Spleen (tissue), 11 donors: ENCODE measurements around the gene JDP2. TPM values are rescaled to one million over a fixed set of nuclear protein-coding genes. Genes with fewer than 3 reads are reported as not detected.
A peak's percentile ranks its signal among the peaks of the same experiment; 100 is the strongest.

Experiments used
- DNase-seq: peaks from one replicate; pipeline ENCODE4 v3.0.0-alpha.2; 2020
- H3K27ac ChIP-seq, 8 donors: fragments of 200-600 bp; sonication (generic) in 7 of 8; 1 replicate in 4 of 8; 2 replicates in 4 of 8; pipeline versions ENCODE4 v1.5.0 to v1.8.0; 2016 to 2021; ENCODE audit warnings: inconsistent platforms in 4 of 8, mild to moderate bottlenecking in 4 of 8, moderate library complexity in 1 of 8
- H3K27me3 ChIP-seq, 7 donors: fragments of 200-600 bp; sonication (generic) in 6 of 7; replicated peaks in 1 of 7; 1 replicate in 4 of 7; 2 replicates in 3 of 7; pipeline versions ENCODE4 v1.5.0 to v1.8.0; 2016 to 2021; ENCODE audit warnings: inconsistent platforms in 3 of 7, mild to moderate bottlenecking in 1 of 7
- H3K36me3 ChIP-seq, 6 donors: fragments of 200-600 bp; sonication (generic) in 5 of 6; 1 replicate in 4 of 6; 2 replicates in 2 of 6; pipeline versions ENCODE4 v1.5.0 to v1.8.0; 2016 to 2021; ENCODE audit warnings: inconsistent platforms in 2 of 6
- H3K4me1 ChIP-seq, 6 donors: fragments of 200-600 bp; sonication (generic) in 5 of 6; 1 replicate in 3 of 6; 2 replicates in 3 of 6; pipeline versions ENCODE4 v1.5.0 to v1.8.0; 2016 to 2021; ENCODE audit warnings: inconsistent platforms in 3 of 6
- H3K4me3 ChIP-seq, 8 donors: fragments of 200-600 bp; sonication (generic) in 7 of 8; 1 replicate in 4 of 8; 2 replicates in 4 of 8; pipeline versions ENCODE4 v1.5.0 to v1.8.0; 2016 to 2021; ENCODE audit warnings: inconsistent platforms in 4 of 8, mild to moderate bottlenecking in 4 of 8, moderate library complexity in 2 of 8
- H3K9me3 ChIP-seq, 8 donors: fragments of 200-600 bp; sonication (generic) in 7 of 8; 1 replicate in 4 of 8; 2 replicates in 4 of 8; pipeline versions ENCODE4 v1.5.0 to v1.8.0; 2016 to 2021; ENCODE audit warnings: inconsistent platforms in 4 of 8
- CTCF ChIP-seq, 11 experiments: fragments of 200-600 bp in 7 of 11; fragments of 450-650 bp in 4 of 11; sonication (generic) in 4 of 11; IDR thresholded peaks in 8 of 11; conservative IDR thresholded peaks in 3 of 11; 1 replicate in 7 of 11; 2 replicates in 4 of 11; pipeline versions ENCODE4 v1.4.0 to v1.8.0; 2016 to 2021; ENCODE audit warnings: antibody characterized with exemption in 11 of 11, inconsistent platforms in 4 of 11, mild to moderate bottlenecking in 1 of 11
- POLR2A ChIP-seq, 3 donors: fragments of 450-650 bp; IDR thresholded peaks; one replicate each; pipeline ENCODE4 v1.5.1; 2017; ENCODE audit warnings: antibody characterized with exemption in 3 of 3, mild to moderate bottlenecking in 1 of 3
- POLR2AphosphoS5 ChIP-seq, 3 donors: sonication (generic); formaldehyde crosslinking; IDR thresholded peaks; one replicate each; pipeline ENCODE4 v1.5.1; 2017; ENCODE audit warnings: antibody characterized with exemption in 3 of 3
- WGBS, 5 donors: extraction: QIAGEN DNeasy Blood & Tissue Kit in 3 of 5; methylation state at CpG; one replicate each; pipeline versions ENCODE4 v1.1.5 to v1.1.7; 2013 to 2018; 5-methylcytosine and 5-hydroxymethylcytosine counted together
- intact Hi-C: fragments of 100-400 bp; cut with DNase I; formaldehyde crosslinking; loops from one replicate; pipeline ENCODE4 v1.15.0; 2023; ENCODE audit warnings: low total_unique reads
- polyA plus RNA-seq, 3 donors: library from polyadenylated mRNA; stranded (reverse); fragments of 200-250 nt; gene quantifications; one replicate each; pipeline ENCODE4 v1.2.1, GENCODE V29; 2013
- total RNA-seq, 7 donors: library from RNA; depleted of rRNA in 3 of 7; stranded (reverse); fragments of >200 nt in 3 of 7; fragmentation: NEBNext Ultra II Directional in 4 of 7; extraction: Animal tissue kit (Norgen Biotek cat#: 25700) in 4 of 7; gene quantifications; one replicate each; pipeline versions ENCODE4 v1.1.0 to v1.2.1, GENCODE V29; 2016 to 2021
- donor health status: healthy with polysubstance abuse.
- donor health status: DM: no; HTN: no; CAD: no; lungs with moderate emphysema.
- donor health status: DM: no; HTN: no; CAD: no.
- donor health status: Bipolar disorder and iron deficiency.
- donor health status: healthy.
- donor health status: DM: no; HTN: no; CAD: no.
- donor health status: DM: yes; HTN: yes; CAD: no.

The JDP2 gene
- total and polyA plus RNA-seq, 10 donors = 18.2 to 144 (median 91.8) TPM

- peak; percentile 90 for DNase-seq
- H3K9me3 ChIP-seq = no peaks in the 10 kb centered on the region
- H3K4me3 ChIP-seq = no peak overlapping the region
- peaks cover 0 to 89% (median under 1%) of the 10 kb centered on the region in 6 donors for H3K36me3 ChIP-seq
- WGBS, 5 donors = 59 to 76% (median 67%) methylated on average over 16 of the region's 16 CpGs
- peaks cover 35 to 100% (median 88%) of the 10 kb centered on the region in 6 donors for H3K4me1 ChIP-seq
- intact Hi-C loops = no loop called here
- peak in 2 of 3 donors; percentile 7 to 14 for TF ChIP-seq POLR2AphosphoS5 (IDR thresholded peaks at IDR 0.05)
- TF ChIP-seq CTCF (IDR thresholded peaks at IDR 0.05 in 8 of 11, conservative IDR thresholded peaks at IDR 0.05 in 3 of 11) = no peak
- TF ChIP-seq POLR2A (IDR thresholded peaks at IDR 0.05) = no peak
- peak overlapping the region; percentile 35 to 88 (median 82) for H3K27ac ChIP-seq
- no peaks in the 10 kb centered on the region for H3K27me3 ChIP-seq
These were observed 28.5 kb downstream of the JDP2 start for GRCh38 chr14:75456069-75456996.

GRCh38 chr14:75456997-75457335 is 29.1 kb downstream of the JDP2 start:
- intact Hi-C loops = no loop called here
- Histone ChIP-seq H3K36me3 (peaks cover 0 to 89% (median 7%) of the 10 kb centered on the region in 6 donors), H3K9me3 (no peaks in the 10 kb centered on the region), H3K27me3 (no peaks in the 10 kb centered on the region), H3K27ac (peak overlapping the region in 7 of 8 donors; percentile 67 to 88 (median 83)), H3K4me3 (no peak overlapping the region), H3K4me1 (peaks cover 35 to 100% (median 87%) of the 10 kb centered on the region in 6 donors)
- no peak for TF ChIP-seq CTCF (IDR thresholded peaks at IDR 0.05 in 8 of 11, conservative IDR thresholded peaks at IDR 0.05 in 3 of 11)
- no peak for TF ChIP-seq POLR2A (IDR thresholded peaks at IDR 0.05)
- TF ChIP-seq POLR2AphosphoS5 (IDR thresholded peaks at IDR 0.05) = no peak
- 62 to 84% (median 72%) methylated on average over 5 of the region's 5 CpGs for WGBS, 5 donors
- DNase-seq = no peak

- intact Hi-C loops = no loop called here
- Histone ChIP-seq H3K36me3 (peaks cover 0 to 89% (median 8%) of the 10 kb centered on the region in 6 donors), H3K27ac (peak overlapping the region; percentile 35 to 88 (median 82)), H3K4me3 (no peak overlapping the region), H3K27me3 (no peaks in the 10 kb centered on the region), H3K9me3 (no peaks in the 10 kb centered on the region), H3K4me1 (peaks cover 31 to 100% (median 87%) of the 10 kb centered on the region in 6 donors)
- DNase-seq = no peak
- 83 to 97% (median 88%) methylated on average over 6 to 10 of the region's 10 CpGs for WGBS, 5 donors
- no peak for TF ChIP-seq POLR2A (IDR thresholded peaks at IDR 0.05)
- no peak for TF ChIP-seq POLR2AphosphoS5 (IDR thresholded peaks at IDR 0.05)
- TF ChIP-seq CTCF (IDR thresholded peaks at IDR 0.05 in 8 of 11, conservative IDR thresholded peaks at IDR 0.05 in 3 of 11) = no peak
These were observed 29.9 kb downstream of the JDP2 start for GRCh38 chr14:75457648-75458165.

- H3K36me3 ChIP-seq = peaks cover 0 to 89% (median 11%) of the 10 kb centered on the region in 6 donors
These were observed 30.5 kb downstream of the JDP2 start for GRCh38 chr14:75458305-75458704.

More at GRCh38 chr14:75458305-75458704, 30.5 kb downstream of the JDP2 start:
- intact Hi-C loops = no loop called here
- peaks cover 30 to 100% (median 85%) of the 10 kb centered on the region in 6 donors for H3K4me1 ChIP-seq
- no peak for DNase-seq
- H3K4me3 ChIP-seq = peak overlapping the region in 1 of 8 donors; percentile 33
- peak overlapping the region; percentile 53 to 88 (median 82) for H3K27ac ChIP-seq
- WGBS, 5 donors = 59 to 93% (median 76%) methylated on average over 3 of the region's 3 CpGs
- H3K27me3 ChIP-seq = no peaks in the 10 kb centered on the region
- no peak for TF ChIP-seq POLR2A (IDR thresholded peaks at IDR 0.05)
- TF ChIP-seq CTCF (IDR thresholded peaks at IDR 0.05 in 8 of 11, conservative IDR thresholded peaks at IDR 0.05 in 3 of 11) = no peak
- no peak for TF ChIP-seq POLR2AphosphoS5 (IDR thresholded peaks at IDR 0.05)
- no peaks in the 10 kb centered on the region for H3K9me3 ChIP-seq
